Measurements from ENCODE around the gene FOXL3. TPM values are rescaled to one million over a fixed set of nuclear protein-coding genes. Genes with fewer than 3 reads are reported as not detected.

Gene FOXL3
- total RNA-seq, 1 experiment from 2014 or later = not detected

GRCh38 chr7:312424-312823 is 22.5 kb downstream of the FOXL3 start:
- DNase-seq = no peak
- no peak overlapping the region for H3K27ac ChIP-seq (ENCODE audit: insufficient read length, low read depth, low read length)
- no peak overlapping the region for H4K8ac ChIP-seq (replicated peaks; ENCODE audit: insufficient read length, low read depth, low read length)
- no peak overlapping the region for H3K23ac ChIP-seq (ENCODE audit: insufficient read length, low read depth, low read length)
- no peaks in the 10 kb centered on the region for H3K79me2 ChIP-seq (ENCODE audit: insufficient read depth, low read length)
- H2AFZ ChIP-seq (ENCODE audit: low read length) = no peak overlapping the region
- no peak overlapping the region for H3K18ac ChIP-seq (ENCODE audit: insufficient read length, low read depth, low read length)
- H3T11ph ChIP-seq (ENCODE audit: low read length) = no peak overlapping the region
- Mint-ChIP-seq H3K4me1 (peaks cover 0 to 6% of the 10 kb centered on the region in 2 experiments; a peak in 2 of 4 replicates), H3K27ac (no peak overlapping the region), H3K36me3 (ENCODE audit: insufficient read depth in 1 of 3, low read depth in 3 of 3) (peaks cover 0 to 10% (median 2%) of the 10 kb centered on the region in 3 experiments; a peak in 4 of 7 replicates), H3K4me3 (no peak overlapping the region), H3K9me3 (peaks cover 33 to 36% of the 10 kb centered on the region in 2 experiments), H3K27me3 (ENCODE audit: low read depth) (peaks cover 30% of the 10 kb centered on the region)
- no peaks in the 10 kb centered on the region for H3K27me3 ChIP-seq (ENCODE audit: insufficient read depth, low read length)
- H4K5ac ChIP-seq (ENCODE audit: insufficient read length, low read depth, low read length) = no peak overlapping the region
- H4K20me1 ChIP-seq (ENCODE audit: control insufficient read depth, insufficient read depth, insufficient read length) = no peaks in the 10 kb centered on the region
- H3K23me2 ChIP-seq (ENCODE audit: insufficient read length, low read depth, low read length, poor library complexity, severe bottlenecking) = no peaks in the 10 kb centered on the region
- H3K56ac ChIP-seq (ENCODE audit: insufficient read length, low read depth, low read length) = no peak overlapping the region
- no peak overlapping the region for H2BK120ac ChIP-seq (ENCODE audit: low read depth, low read length, poor library complexity, severe bottlenecking)
- H3K4ac ChIP-seq (ENCODE audit: low read depth, low read length) = no peak overlapping the region
- H4K91ac ChIP-seq (ENCODE audit: insufficient read length, low read depth, low read length) = no peak overlapping the region
- no peak overlapping the region for H3K9ac ChIP-seq (ENCODE audit: extremely low read depth, insufficient read length, low read length)
- H3K4me2 ChIP-seq (ENCODE audit: insufficient read depth, insufficient read length, low read length) = no peak overlapping the region
- TF ChIP-seq CTCF (conservative IDR thresholded peaks at IDR 0.05) = no peak
- no peaks in the 10 kb centered on the region for H3K4me1 ChIP-seq (ENCODE audit: insufficient read depth, low read length)
- H3K79me1 ChIP-seq (ENCODE audit: insufficient read depth, low read depth, low read length, poor library complexity, severe bottlenecking) = no peaks in the 10 kb centered on the region
- H3K14ac ChIP-seq (ENCODE audit: insufficient read depth, low read length) = no peak overlapping the region
- H2BK12ac ChIP-seq (ENCODE audit: insufficient read length, low read depth, low read length) = no peak overlapping the region
- no peak overlapping the region for H2AK5ac ChIP-seq (ENCODE audit: insufficient read length, low read length)
- no peak overlapping the region for H2BK20ac ChIP-seq (ENCODE audit: low read depth, low read length, poor library complexity, severe bottlenecking)
- no peak overlapping the region for H2BK5ac ChIP-seq (ENCODE audit: insufficient read length, low read length)
- peaks cover 4% of the 10 kb centered on the region for H3K9me3 ChIP-seq (ENCODE audit: control insufficient read depth, low read depth, low read length)
- no CpG with 5 or more reads among the region's 6 CpGs for WGBS (ENCODE audit: extremely low coverage, insufficient read length, low lambda C conversion rate)
- H2BK15ac ChIP-seq (ENCODE audit: low read depth, low read length) = no peak overlapping the region
